H7 (cell line): ENCODE results near the gene GP5. TPM values are rescaled to one million over a fixed set of nuclear protein-coding genes. Genes with fewer than 3 reads are reported as not detected.

Experiments used
- DNase-seq: peaks from one replicate; pipeline ENCODE4 v3.0.0; 2012
- H3K27me3 ChIP-seq: 2 replicates; pipeline ENCODE4 v1.6.0; 2011; ENCODE audit warnings: mild to moderate bottlenecking, low read length; ENCODE audit not compliant: control insufficient read depth, insufficient read depth
- H3K36me3 ChIP-seq: replicated peaks from 2 replicates; pipeline ENCODE4 v1.5.1; 2011; ENCODE audit warnings: low read length; ENCODE audit not compliant: control insufficient read depth, insufficient read depth
- H3K4me3 ChIP-seq: 2 replicates; pipeline ENCODE4 v1.5.1; 2011; ENCODE audit warnings: low read depth, mild to moderate bottlenecking, control low read depth, low read length, moderate library complexity; ENCODE audit not compliant: insufficient read depth
- total RNA-seq: library from RNA; depleted of rRNA; stranded (reverse); fragments of >200 nt; shearing (Covaris generic); gene quantifications from 2 replicates; pipeline ENCODE4 v1.2.3, GENCODE V29; 2014

GP5 gene
- total RNA-seq, 1 experiment from 2014 or later = not detected

DNA sequence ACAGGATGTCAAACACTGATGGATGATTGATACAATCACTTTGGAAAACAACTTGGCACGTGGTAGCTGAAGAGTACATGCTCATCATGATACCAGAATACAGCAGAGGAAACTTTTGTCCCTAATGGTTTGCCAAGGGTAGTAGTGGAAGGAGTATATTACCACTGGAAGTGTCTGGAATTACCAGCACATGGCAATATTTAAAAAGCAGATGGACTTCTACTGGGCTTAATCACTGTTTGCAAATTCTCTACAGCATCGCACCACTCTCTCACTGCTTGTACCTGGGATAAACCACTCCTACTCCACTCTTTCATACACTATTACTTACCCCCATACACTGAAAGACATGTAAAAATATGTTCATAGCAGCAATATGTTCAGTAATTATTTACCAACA lies 19.6 kb upstream of the GP5 start:
- no peak for DNase-seq
- Histone ChIP-seq H3K36me3 (no peaks in the 10 kb centered on the region; the same call in 1 of the 2 replicates), H3K27me3 (no peaks in the 10 kb centered on the region), H3K4me3 (no peak overlapping the region)

DNA sequence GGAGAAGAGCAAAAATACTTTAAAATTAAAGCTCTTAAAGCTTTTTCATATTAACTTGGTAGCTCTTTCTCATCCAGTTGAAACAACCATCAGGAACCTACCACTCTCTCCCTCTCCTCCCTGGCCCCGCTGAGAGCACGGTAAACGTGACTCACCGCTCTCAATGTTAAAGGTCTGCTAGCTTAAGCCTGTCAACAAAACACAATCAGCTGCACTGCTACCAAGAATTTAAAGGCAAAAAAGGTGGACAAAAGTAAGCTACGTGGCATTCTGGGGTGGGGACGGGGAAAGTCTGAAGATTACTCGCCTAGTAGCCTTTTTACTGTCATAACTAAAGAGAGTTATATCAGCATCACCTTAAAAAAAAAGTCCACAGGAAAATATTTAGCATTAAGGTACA lies 8.4 kb upstream of the GP5 start:
- Histone ChIP-seq H3K36me3 (peaks cover 4% of the 10 kb centered on the region), H3K27me3 (no peaks in the 10 kb centered on the region), H3K4me3 (no peak overlapping the region)
- DNase-seq = no peak

DNA sequence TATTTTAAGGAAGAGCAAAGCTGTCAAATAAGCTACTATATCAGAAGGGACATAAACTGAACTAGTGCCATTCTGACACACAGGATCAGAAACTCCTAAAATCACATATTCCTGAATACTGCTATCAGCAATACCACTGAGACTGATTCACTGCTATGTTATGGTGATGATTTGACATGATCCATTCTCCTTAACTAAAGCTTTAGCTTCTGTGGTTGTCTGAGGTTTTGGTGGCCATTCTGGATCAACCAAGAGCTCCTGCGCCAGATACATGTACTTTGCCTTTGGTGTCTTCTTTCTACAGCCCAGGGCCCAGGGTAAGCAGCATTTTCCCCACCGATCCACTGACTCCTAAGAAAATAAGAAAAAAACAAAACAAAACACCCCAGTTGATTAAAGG lies 6.7 kb upstream of the GP5 start:
- DNase-seq = no peak
- Histone ChIP-seq H3K4me3 (no peak overlapping the region), H3K36me3 (peaks cover 3% of the 10 kb centered on the region), H3K27me3 (no peaks in the 10 kb centered on the region)

DNA sequence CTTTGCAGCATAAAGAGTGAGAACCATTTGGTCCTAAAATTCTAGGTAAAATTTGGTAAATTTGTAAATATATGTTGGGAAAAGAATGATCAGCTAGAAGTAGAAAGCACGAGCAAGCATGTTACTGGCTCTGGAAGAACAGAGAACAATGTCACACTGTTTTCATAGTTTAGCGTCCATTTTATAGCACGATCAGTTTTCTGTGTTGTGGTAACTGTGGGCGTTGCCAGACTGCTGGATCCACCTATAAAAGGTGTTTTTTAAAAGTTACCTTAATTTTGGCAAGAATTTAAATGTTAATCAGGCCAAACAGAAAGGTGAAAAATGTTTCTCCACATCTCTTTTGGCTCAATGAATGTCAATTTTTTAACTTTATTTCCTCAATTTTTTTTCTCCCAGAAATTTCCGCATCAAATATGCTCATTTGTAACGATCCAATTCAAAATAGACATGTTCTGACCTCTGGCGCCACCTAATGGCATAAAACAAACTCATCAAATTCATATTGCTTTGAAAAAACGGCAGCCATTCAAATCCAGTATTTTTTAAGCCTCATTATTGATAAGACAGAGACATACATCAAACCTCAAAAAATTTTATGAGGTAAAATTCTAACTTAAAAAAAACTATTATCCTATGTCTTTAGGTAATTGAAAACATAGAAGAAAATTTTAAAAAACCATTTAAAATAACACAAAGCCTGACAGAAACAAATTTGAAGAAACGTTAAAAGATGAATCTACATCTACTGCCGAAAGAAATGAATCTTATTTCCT lies 5.5 kb upstream of the GP5 start:
- DNase-seq = no peak
- Histone ChIP-seq H3K36me3 (peaks cover 2% of the 10 kb centered on the region), H3K27me3 (no peaks in the 10 kb centered on the region), H3K4me3 (no peak overlapping the region)

DNA sequence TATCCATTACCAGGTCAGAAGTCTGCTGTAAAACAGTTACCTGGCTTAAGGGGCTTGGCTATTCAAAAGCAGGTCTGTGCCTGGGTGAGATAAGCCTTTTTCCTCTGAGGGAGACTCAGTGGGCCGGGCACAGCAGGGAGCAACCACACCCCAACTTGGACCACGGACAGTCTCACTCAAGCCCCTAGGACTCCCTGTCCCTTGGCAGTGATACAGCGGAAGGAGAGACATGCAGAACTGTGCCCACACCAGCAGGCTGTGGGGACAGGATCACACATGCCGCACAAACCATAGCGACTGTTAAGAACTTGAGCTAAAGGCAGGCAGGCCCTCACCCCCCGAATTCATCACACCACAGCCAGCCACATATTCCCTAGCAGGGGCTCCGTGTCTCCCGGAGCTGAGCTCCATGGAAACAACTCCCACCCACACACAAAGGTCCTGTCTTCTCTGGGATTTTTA lies 2.8 kb upstream of the GP5 start:
- no peaks in the 10 kb centered on the region; the same call in 1 of the 2 replicates for H3K36me3 ChIP-seq
- no peak for DNase-seq
- H3K27me3 ChIP-seq = peaks cover 6% of the 10 kb centered on the region; the same call in 1 of the 2 replicates
- H3K4me3 ChIP-seq = no peak overlapping the region

DNA sequence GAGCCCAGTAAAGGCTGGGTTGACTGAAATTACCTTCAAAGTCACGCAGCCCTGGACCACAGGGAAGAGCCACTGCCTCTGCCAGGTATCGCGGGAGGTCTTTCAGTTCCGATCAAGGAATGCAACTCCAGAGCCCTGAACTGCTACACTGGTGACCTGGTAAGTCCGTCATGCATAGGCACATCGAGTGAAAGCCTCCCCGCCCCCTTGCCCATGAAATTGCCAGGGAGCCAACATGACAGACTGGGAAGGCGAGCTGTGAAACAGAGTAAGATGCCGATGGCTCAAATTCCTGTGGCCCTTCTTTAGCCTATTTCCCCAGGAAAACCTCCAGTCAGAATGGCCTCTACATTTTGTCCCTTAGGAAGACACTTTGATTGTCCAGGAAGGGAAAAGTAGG lies 2.3 kb upstream of the GP5 start:
- H3K36me3 ChIP-seq = no peaks in the 10 kb centered on the region; the same call in 1 of the 2 replicates
- no peak overlapping the region for H3K4me3 ChIP-seq
- no peak for DNase-seq
- peaks cover 6% of the 10 kb centered on the region; the same call in 1 of the 2 replicates for H3K27me3 ChIP-seq

DNA sequence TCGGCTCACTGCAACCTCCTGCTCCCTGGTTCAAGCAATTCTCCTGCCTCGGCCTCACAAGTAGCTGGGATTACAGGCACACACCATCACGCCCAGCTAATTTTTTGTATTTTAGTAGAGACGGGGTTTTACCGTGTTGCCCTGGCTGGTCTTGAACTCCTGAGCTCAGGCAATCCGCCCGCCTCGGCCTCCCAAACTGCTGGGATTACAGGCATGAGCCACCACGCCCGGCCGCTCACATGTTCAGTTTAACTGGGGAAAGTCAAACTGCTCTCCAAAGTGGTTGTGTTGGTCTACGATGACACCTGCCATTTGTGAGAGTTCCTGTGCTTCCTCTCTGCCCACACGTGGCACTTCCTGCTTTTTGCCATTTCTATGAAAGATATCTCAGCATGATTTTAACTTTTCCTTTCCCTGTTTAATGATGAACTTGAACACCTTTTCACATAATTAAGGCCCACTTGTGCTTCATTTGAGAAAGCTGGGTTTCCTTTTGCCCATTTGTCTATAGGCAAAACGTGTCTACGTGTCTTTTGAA lies 877 bp upstream of the GP5 start:
- peaks cover 6% of the 10 kb centered on the region; the same call in 1 of the 2 replicates for H3K27me3 ChIP-seq
- no peak for DNase-seq
- H3K36me3 ChIP-seq = no peaks in the 10 kb centered on the region
- H3K4me3 ChIP-seq = no peak overlapping the region

- peak; percentile 36 for DNase-seq
Observed at GRCh38 chr3:194397757-194398312, 1.2 kb downstream of the GP5 start.

DNA sequence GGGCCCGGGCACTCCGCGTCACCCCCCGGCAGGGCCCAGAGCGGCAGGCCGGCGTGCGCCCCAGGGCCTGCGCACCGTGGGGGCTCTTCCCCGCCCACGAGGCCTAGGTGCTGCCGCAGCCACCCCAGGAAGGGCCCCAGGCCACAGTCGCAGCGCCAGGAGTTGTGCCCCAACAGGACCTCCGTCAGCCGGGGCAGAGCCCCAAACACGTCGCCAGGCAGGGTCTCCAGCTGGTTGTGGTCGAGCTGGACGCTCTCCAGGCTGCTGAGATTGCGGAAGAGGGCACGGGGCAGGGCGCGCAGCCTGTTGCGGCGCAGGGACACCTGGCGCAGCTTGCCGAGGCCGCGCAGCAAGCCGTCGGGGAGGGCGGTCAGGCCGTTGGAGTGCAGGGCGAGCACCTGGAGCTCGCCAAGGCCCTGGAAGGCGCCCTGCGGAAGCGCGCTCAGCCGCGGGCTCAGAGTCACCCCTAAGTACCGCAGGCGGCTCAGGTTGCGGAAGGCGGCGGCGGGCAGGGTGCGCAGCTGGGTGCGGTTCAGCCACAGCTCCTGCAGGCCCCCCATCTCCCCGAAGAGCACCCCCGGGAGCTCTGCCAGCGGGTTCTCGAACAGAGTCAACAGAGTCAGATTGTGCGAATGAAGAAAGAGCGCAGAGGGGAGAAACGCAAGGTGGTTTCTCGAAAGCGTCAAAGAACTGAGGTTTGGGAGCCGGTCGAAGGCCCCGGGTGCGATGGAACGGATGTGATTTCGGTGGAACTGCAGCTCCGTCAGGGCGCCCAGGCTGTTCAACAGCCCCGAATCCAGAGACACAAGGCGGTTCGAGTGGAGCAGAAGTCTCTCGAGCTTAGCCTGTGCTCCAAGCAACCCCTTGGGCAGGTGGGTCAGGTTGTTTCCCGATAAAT lies 2.0 kb downstream of the GP5 start:
- peak; percentile 72 for DNase-seq
- H3K36me3 ChIP-seq = no peaks in the 10 kb centered on the region
- peaks cover 6% of the 10 kb centered on the region; the same call in 1 of the 2 replicates for H3K27me3 ChIP-seq
- H3K4me3 ChIP-seq = peak overlapping the region; percentile 19; the same call in 1 of the 2 replicates

More at GRCh38 chr3:194397757-194398312, 1.2 kb downstream of the GP5 start:
- no peaks in the 10 kb centered on the region for H3K36me3 ChIP-seq
- peaks cover 6% of the 10 kb centered on the region; the same call in 1 of the 2 replicates for H3K27me3 ChIP-seq
- H3K4me3 ChIP-seq = no peak overlapping the region

DNA sequence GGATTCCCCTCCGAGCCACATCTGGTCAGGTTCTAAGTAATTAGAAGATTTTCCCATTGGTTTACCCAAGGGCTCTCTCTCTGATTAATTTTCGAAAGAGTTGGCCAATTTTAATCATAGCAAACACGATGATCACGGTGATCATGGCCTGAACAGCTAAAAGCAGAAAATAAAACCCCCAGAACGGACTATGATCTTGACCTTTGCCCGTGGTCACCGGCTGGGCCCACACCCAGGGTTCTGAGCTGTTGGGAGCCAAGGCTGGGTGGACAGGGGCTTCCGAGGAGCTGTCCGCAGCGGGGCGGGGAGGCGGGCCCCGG lies 2.6 kb downstream of the GP5 start:
- peaks cover 6% of the 10 kb centered on the region; the same call in 1 of the 2 replicates for H3K27me3 ChIP-seq
- no peaks in the 10 kb centered on the region for H3K36me3 ChIP-seq
- no peak for DNase-seq
- no peak overlapping the region for H3K4me3 ChIP-seq

DNA sequence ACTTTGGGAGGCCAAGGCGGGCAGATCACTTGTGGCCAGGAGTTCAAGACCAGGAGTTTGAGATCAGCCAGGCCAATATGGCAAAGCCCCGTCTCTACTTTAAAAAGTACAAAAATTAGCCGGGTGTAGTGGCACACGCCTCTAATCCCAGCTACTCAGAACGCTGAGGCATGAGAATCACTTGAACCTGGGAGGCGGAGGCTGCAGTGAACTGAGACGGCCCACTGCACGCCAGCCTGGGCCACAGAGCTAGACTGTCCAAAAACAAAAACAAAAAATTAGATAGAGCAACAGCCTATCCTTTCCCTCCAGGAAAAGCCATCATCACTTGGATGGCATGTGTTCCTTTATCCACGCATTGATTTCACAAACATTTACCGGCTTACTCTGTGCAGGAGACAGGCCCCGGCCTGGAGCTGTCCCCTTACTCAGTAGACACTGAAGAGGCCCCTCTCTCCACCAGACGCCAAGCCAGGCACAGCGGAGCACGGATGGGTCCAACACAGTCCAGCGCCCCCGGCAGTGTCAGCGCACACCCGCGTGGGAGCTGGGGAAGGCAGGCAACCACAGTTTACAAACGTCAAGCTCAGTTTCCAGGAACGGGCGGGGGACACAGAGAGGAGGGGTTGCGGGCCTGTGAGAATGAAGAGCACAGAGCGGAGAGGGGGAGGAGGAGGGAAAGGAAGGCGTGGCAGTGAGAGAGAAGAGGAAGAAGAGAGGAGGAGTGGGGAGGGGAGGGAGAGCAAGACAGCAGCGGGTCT lies 3.1 kb downstream of the GP5 start:
- Histone ChIP-seq H3K27me3 (peaks cover 6% of the 10 kb centered on the region; the same call in 1 of the 2 replicates), H3K4me3 (no peak overlapping the region), H3K36me3 (no peaks in the 10 kb centered on the region)
- DNase-seq = peak; percentile 87

DNA sequence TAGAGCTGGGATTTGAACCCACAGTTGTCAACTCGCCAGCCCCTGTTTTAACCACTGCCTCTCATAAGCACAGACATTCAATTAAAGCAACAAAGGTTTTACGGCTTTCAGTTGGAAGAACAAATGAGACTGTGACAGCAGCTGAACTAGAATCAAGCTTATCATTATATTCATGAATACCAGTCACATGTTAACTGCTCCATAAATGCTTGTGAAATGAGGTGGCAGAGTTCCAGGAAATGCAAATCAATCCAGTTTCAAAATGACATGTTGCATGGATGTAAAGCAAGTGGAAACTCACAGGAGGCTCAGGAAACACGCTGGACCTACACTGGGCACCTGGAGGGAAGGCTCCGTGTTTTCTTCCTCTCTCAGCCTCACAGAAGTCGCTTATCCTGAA lies 3.9 kb downstream of the GP5 start:
- DNase-seq = no peak
- peaks cover 6% of the 10 kb centered on the region; the same call in 1 of the 2 replicates for H3K27me3 ChIP-seq

DNA sequence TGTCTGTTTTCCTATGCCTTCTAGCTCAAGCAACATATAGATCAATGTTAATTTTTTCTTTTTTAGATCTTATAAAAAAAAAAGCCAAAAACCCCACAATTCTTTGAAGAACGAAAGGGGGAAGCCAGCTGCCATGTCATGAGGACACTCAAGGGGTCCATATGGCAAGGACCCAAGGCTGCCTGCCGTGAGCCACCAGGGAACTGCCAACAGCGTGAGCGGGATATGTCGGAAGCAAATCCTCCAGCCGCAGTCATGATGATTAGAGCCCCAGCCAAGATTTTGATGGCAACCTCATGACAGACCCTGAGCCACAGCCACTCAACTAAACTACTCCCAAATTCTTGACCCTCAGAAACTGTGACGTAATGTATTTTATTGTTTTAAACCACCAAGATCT lies 6.5 kb downstream of the GP5 start:
- Histone ChIP-seq H3K27me3 (peaks cover 4% of the 10 kb centered on the region; the same call in 1 of the 2 replicates), H3K4me3 (no peak overlapping the region), H3K36me3 (no peaks in the 10 kb centered on the region)
- no peak for DNase-seq

More for the DNA sequence above, 3.9 kb downstream of the GP5 start:
- H3K36me3 ChIP-seq = no peaks in the 10 kb centered on the region
- H3K4me3 ChIP-seq = no peak overlapping the region

GRCh38 chr3:194390835-194391234 lies 8.2 kb downstream of the GP5 start:
- Histone ChIP-seq H3K4me3 (no peak overlapping the region), H3K36me3 (no peaks in the 10 kb centered on the region), H3K27me3 (no peaks in the 10 kb centered on the region)
- DNase-seq = no peak
